Activated naive CD8-positive, alpha-beta T cell treated with anti-CD3 and anti-CD28 coated beads, Interleukin-2, amount 10 ng/mL, durations not matched to agents 7 days and 5 days (primary cell): ENCODE results near the gene HAO1. TPM values are rescaled to one million over a fixed set of nuclear protein-coding genes. Genes with fewer than 3 reads are reported as not detected.
"Not testable (repeated sequence)": the region's sequence is repeated elsewhere in the genome, so short reads cannot be mapped to it uniquely, and the experiment has no call there.

ENCODE experiments used
- ATAC-seq: fragments of 150-1000 bp; cut with Tn5 transposase; one replicate; pipeline ENCODE4 v1.10.0; 2021; ENCODE audit warnings: low read depth, moderate library complexity
- POLR2A ChIA-PET: fragments of 350-600 bp; sonication (Branson Sonifier 250); formaldehyde crosslinking; loops from one replicate; lab custom pipeline; 2021; ENCODE audit warnings: antibody characterized with exemption; lab: Charles Lee
- DNase-seq: peaks from one replicate; pipeline ENCODE4 v3.0.0; 2021
- H3K27ac Mint-ChIP-seq: one replicate; pipeline ENCODE4 v1.8.0; 2022; ENCODE audit warnings: mild to moderate bottlenecking, mixed read lengths
- H3K27me3 Mint-ChIP-seq: one replicate; pipeline ENCODE4 v1.8.0; 2022; ENCODE audit warnings: mild to moderate bottlenecking, moderate library complexity, mixed read lengths
- H3K36me3 Mint-ChIP-seq: one replicate; pipeline ENCODE4 v1.8.0; 2021; ENCODE audit warnings: mild to moderate bottlenecking, mixed read lengths
- H3K4me1 Mint-ChIP-seq: one replicate; pipeline ENCODE4 v1.8.0; 2021; ENCODE audit warnings: mixed read lengths
- H3K4me3 Mint-ChIP-seq: one replicate; pipeline ENCODE4 v1.8.0; 2022; ENCODE audit warnings: mild to moderate bottlenecking, moderate library complexity, mixed read lengths
- H3K9me3 Mint-ChIP-seq: one replicate; pipeline ENCODE4 v1.8.0; 2021; ENCODE audit warnings: mixed read lengths
- total RNA-seq, 2 experiments: library from RNA; stranded (reverse); gene quantifications; one replicate each; pipeline ENCODE4 v1.2.3, GENCODE V29; 2021

The HAO1 gene
- total RNA-seq, 2 experiments from 2014 or later: not detected

DNA sequence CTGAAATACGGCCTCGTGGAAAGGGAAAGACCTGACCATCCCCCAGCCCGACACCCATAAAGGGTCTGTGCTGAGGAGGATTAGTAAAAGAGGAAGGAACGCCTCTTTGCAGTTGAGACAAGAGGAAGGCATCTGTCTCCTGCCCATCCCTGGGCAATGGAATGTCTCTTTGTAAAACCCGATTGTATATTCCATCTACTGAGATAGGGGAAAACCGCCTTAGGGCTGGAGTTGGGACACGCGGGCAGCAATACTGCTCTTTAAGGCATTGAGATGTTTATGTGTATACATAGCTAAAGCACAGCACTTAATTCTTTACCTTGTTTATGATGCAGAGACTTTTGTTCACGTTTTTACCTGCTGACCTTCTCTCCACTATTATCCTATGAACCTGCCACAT lies 16.3 kb upstream of the HAO1 start:
- ATAC-seq, H3K27me3 Mint-ChIP-seq, H3K36me3 Mint-ChIP-seq: not testable (repeated sequence)

DNA sequence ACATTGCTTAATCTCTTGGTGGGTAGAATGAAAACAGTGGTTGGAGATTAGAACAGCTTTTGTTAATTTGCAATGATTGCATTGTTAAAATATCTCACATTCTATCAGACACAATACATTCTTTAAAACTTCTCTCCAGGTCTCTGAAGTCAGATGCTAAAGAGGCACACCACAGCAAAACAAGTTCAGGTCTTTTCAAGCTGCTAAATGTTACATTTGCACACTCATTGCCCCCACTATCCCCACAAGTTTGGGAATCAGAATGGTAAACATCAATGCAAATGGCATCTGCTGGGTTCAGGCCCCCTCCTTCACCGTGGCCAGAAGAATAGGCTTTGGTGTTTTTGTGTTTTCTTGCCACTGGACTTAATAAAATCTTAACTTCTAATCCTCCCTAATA lies 10.1 kb upstream of the HAO1 start:
- DNase-seq: no peak
- no peak overlapping the region for H3K4me3 Mint-ChIP-seq
- no peaks in the 10 kb centered on the region for H3K4me1 Mint-ChIP-seq
- peaks cover 13% of the 10 kb centered on the region for H3K27me3 Mint-ChIP-seq
- no peak for ATAC-seq
- peaks cover 2% of the 10 kb centered on the region for H3K9me3 Mint-ChIP-seq
- H3K27ac Mint-ChIP-seq: no peak overlapping the region
- POLR2A ChIA-PET: no interaction called here
- no peaks in the 10 kb centered on the region for H3K36me3 Mint-ChIP-seq

More for the DNA sequence above, 16.3 kb upstream of the HAO1 start:
- H3K9me3 Mint-ChIP-seq, POLR2A ChIA-PET, H3K4me1 Mint-ChIP-seq, H3K27ac Mint-ChIP-seq, DNase-seq, H3K4me3 Mint-ChIP-seq: not testable (repeated sequence)

DNA sequence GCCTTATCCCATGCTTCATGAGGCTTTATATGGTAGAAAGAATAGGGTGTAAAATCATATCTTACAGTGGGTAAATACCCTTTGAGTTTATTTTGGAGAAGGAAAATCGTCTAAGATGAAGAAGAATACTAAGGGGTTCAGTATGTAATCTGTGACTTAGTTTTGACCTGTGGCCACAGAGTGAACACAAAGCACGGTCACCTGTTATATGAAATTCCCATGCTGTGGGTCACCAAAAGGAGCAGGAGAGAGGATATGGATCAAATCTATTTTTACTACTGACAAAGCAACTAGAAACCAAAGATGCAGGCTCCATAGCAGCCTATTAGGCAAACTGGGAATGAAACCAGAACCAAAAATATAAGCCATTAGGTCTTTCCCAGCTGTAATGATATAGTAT lies 3.6 kb upstream of the HAO1 start:
- no peak for DNase-seq
- POLR2A ChIA-PET: no interaction called here
- H3K4me3 Mint-ChIP-seq: no peak overlapping the region
- H3K9me3 Mint-ChIP-seq: no peaks in the 10 kb centered on the region
- H3K36me3 Mint-ChIP-seq: no peaks in the 10 kb centered on the region
- no peak overlapping the region for H3K27ac Mint-ChIP-seq
- H3K27me3 Mint-ChIP-seq: peaks cover 6% of the 10 kb centered on the region
- ATAC-seq: no peak
- H3K4me1 Mint-ChIP-seq: no peaks in the 10 kb centered on the region

DNA sequence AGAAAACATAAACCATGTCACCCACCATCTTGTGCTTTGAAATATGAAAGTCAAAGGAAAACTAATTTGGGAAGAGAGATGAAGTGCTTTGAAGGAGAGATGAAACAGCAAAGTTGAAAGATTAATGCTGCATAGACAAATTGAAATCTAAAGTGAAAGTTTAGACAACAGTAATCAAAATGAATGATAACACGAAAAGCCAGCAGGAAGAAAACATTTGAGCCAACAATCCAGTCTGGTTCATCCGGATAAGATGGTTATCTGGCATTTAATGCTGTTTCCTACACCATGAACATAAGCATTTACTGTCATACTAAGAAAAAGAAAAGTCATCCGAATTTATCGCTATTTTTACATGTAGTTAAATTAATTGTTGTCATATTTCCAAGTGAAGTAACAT lies 595 bp downstream of the HAO1 start:
- DNase-seq (no peak), ATAC-seq (no peak)
- Mint-ChIP-seq H3K27me3 (peaks cover 6% of the 10 kb centered on the region), H3K9me3 (no peaks in the 10 kb centered on the region), H3K27ac (no peak overlapping the region), H3K36me3 (no peaks in the 10 kb centered on the region), H3K4me1 (no peaks in the 10 kb centered on the region), H3K4me3 (no peak overlapping the region)
- POLR2A ChIA-PET: no interaction called here

DNA sequence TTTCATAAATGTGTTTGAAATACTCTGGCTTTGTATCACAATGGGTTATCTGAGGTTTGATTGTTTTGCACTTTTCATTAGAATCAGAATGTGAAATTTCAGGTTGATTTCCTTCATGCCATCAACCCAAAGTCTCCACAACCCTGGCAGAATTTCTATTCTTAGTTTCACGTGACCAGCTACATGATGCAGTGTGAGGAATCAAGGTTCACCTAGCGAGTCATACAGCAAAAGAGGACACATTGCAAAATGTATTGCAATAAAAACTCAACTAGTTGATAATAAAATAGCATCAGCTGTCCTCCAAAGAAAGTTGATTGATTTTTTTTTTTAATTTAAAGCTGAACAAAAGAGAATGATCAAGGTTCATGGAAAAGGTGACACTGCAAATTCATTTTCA lies 2.2 kb downstream of the HAO1 start:
- Mint-ChIP-seq H3K4me1 (no peaks in the 10 kb centered on the region), H3K27me3 (peaks cover 7% of the 10 kb centered on the region), H3K36me3 (no peaks in the 10 kb centered on the region), H3K9me3 (no peaks in the 10 kb centered on the region), H3K27ac (no peak overlapping the region), H3K4me3 (no peak overlapping the region)
- ATAC-seq (no peak), DNase-seq (no peak)
- POLR2A ChIA-PET: no interaction called here

DNA sequence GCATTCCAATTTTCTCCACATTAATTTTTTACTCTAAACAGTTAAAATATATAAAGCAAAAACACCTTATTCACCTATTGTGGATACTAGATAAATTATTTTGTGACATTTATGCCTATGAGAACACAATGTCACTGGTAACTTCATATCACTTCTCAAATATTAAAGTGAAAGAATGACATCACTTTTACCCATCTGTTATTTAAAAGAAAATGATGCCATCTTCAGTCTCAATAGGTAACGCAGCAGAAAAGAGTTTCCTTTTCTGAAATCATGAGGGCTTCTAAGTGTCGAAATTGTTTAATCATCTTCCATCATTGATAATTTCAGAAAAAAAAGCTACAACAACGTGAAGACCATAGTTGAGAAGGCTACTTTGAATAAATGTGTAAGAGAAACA lies 2.9 kb downstream of the HAO1 start:
- H3K4me3 Mint-ChIP-seq: no peak overlapping the region
- ATAC-seq (no peak), DNase-seq (no peak)
- H3K36me3 Mint-ChIP-seq: no peaks in the 10 kb centered on the region
- peaks cover 10% of the 10 kb centered on the region for H3K27me3 Mint-ChIP-seq
- no peaks in the 10 kb centered on the region for H3K9me3 Mint-ChIP-seq
- POLR2A ChIA-PET: no interaction called here
- H3K27ac Mint-ChIP-seq: no peak overlapping the region
- no peaks in the 10 kb centered on the region for H3K4me1 Mint-ChIP-seq

DNA sequence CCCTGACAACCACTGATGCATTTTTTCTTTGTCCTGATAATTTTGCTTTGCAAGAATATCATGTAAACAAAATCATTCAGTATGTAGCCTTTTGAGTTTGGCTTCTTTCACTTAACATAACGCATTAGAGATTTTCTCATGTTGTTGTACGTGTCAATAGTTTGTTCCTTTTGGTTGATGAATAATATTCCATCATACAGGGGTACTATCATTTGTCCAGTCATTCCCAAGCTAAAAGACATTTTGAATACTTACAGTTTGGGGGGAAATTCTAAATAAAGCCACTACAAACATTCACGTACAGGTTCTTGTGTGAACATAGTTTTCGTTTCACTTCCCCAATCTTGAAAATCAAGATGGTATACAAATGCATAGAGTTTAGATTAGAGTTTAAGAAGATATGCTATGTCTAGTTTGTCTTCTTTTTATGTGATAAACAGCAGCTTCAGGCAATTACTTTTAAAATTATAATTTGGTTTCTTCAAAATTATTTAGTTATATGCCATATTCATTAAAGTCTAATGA lies 5.2 kb downstream of the HAO1 start:
- POLR2A ChIA-PET: no interaction called here
- Mint-ChIP-seq H3K4me1 (no peaks in the 10 kb centered on the region), H3K9me3 (no peaks in the 10 kb centered on the region), H3K36me3 (no peaks in the 10 kb centered on the region), H3K4me3 (no peak overlapping the region), H3K27me3 (peaks cover 14% of the 10 kb centered on the region), H3K27ac (no peak overlapping the region)
- ATAC-seq (no peak), DNase-seq (no peak)

DNA sequence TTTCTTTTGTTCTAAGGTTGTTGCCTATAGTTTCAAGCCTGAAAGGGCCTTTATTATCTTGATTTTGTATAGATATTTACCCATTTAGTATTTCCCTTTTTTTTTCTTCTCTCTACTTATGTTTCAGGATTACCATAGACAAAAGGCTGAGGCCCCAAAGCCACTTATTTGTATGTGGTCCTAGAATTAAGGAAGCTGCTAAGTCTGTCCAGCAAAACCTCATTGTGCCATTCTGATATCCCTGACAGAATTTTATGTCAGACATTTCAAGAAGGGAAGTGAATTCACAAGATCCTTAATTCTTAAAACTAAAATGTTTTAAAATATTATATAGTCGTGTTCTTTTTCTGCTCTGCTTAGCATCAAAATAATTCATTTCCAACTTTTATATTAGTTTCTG lies 6.9 kb downstream of the HAO1 start:
- Mint-ChIP-seq H3K4me1 (no peaks in the 10 kb centered on the region), H3K27ac (no peak overlapping the region), H3K27me3 (peaks cover 14% of the 10 kb centered on the region), H3K36me3 (no peaks in the 10 kb centered on the region), H3K4me3 (no peak overlapping the region), H3K9me3 (no peaks in the 10 kb centered on the region)
- DNase-seq (no peak), ATAC-seq (no peak)
- POLR2A ChIA-PET: no interaction called here

DNA sequence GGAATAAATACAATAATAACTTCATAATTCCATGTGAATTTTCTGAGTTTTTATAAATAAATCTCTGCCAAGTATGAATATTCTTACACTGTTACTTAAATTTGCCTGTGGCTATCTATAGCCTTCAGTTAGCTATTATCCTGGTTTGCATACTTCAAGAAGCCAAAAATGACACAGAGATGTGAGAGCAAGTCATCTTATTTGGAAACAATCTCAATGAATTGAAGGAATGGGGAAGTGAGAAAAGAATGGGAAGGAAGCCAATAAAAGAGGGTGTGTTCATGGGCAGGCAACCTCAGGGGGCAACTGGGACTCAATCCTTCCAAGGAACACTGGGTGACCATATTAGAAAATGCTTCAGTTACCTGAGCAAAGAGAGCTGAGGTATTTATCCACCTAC lies 9.9 kb downstream of the HAO1 start:
- Mint-ChIP-seq H3K9me3 (no peaks in the 10 kb centered on the region), H3K4me1 (no peaks in the 10 kb centered on the region), H3K27ac (no peak overlapping the region), H3K36me3 (no peaks in the 10 kb centered on the region), H3K27me3 (peaks cover 12% of the 10 kb centered on the region), H3K4me3 (no peak overlapping the region)
- POLR2A ChIA-PET: no interaction called here
- ATAC-seq (no peak), DNase-seq (no peak)

DNA sequence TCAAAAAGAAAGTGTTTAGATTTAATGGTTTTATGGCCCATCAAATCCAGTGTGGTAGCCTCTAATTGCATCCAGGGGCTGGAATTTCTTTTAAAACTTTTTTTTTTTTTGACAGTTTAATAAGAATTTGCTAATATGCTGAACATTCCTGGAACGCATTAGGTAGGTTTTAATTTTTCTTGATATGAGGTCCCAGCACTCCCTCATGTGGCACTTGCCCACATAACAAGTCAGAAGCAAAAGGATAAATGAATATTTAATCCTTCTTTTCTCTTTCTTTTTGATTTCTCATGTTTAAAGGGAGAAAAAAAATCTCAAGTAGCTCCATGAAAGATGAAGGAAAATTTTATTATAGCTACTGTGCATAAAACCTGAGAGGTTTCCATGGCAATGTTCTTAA lies 13.5 kb downstream of the HAO1 start:
- no peak for DNase-seq
- no peak overlapping the region for H3K4me3 Mint-ChIP-seq
- no peaks in the 10 kb centered on the region for H3K27me3 Mint-ChIP-seq
- POLR2A ChIA-PET: no interaction called here
- H3K27ac Mint-ChIP-seq: no peak overlapping the region
- H3K36me3 Mint-ChIP-seq: no peaks in the 10 kb centered on the region
- ATAC-seq: no peak
- no peaks in the 10 kb centered on the region for H3K9me3 Mint-ChIP-seq
- no peaks in the 10 kb centered on the region for H3K4me1 Mint-ChIP-seq

DNA sequence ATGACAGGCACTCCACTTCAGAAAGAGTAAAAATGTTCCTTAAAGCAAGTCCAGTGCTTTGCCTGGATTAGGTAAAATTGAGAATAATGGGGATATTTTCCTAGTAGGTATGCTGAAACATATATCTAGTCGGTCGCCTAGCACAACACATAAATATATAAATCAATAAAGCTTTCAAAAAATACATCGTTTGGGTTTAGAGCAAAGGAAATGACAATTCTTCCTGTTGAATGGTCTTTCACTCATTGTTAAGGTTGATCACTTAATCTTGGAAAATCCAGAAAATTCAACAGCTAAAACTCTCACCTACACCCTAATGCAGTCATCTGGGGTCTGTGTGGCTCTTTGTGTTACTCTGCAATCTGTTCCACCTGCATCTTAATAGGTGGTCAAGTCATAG lies 13.9 kb downstream of the HAO1 start:
- POLR2A ChIA-PET: no interaction called here

DNA sequence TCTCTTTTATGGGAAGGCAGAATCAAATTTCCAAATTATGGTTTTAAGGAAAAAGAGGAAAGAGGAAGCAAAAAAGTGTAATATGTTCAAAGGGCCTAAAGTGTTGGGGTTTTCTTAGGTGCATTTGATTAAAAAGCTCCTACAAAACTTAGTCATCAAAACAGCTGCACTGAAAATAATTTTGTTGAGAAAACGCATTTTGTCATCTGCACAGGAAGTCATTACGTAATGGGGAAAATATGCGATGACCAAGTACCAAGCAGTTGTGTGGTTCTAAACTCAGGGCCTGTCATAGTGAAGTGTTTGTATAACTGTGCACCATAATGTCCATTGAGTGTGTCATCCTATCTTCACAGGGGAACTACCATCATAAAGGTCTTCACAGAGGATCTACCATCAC lies 15.6 kb downstream of the HAO1 start:
- Mint-ChIP-seq H3K4me3 (no peak overlapping the region), H3K4me1 (no peaks in the 10 kb centered on the region), H3K27ac (no peak overlapping the region), H3K9me3 (no peaks in the 10 kb centered on the region), H3K36me3 (no peaks in the 10 kb centered on the region), H3K27me3 (no peaks in the 10 kb centered on the region)
- POLR2A ChIA-PET: no interaction called here
- DNase-seq (no peak), ATAC-seq (no peak)

More for the DNA sequence above, 13.9 kb downstream of the HAO1 start:
- Mint-ChIP-seq H3K27me3 (no peaks in the 10 kb centered on the region), H3K36me3 (no peaks in the 10 kb centered on the region), H3K4me3 (no peak overlapping the region), H3K27ac (no peak overlapping the region), H3K4me1 (no peaks in the 10 kb centered on the region), H3K9me3 (no peaks in the 10 kb centered on the region)
- ATAC-seq (no peak), DNase-seq (no peak)

DNA sequence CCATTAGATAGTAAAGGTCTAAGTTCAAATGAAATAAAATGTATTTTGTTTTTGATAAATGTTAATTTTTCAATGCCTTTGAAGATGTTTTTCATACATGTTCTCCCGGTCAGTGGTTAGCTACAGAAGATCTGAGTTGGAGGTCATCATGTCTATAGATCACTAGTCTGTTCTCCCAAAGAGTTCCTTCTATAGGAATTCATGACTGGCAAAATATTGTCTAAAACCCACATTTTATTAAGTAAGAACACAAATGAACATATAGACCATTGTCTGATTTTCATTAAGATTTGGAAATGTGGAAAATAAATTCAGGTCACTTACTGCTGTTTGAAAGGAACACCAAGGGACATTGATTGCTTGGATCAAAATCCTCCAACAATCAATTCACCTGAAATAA lies 23.6 kb downstream of the HAO1 start:
- Mint-ChIP-seq H3K27ac (no peak overlapping the region), H3K27me3 (no peaks in the 10 kb centered on the region), H3K36me3 (no peaks in the 10 kb centered on the region), H3K4me3 (no peak overlapping the region), H3K4me1 (no peaks in the 10 kb centered on the region), H3K9me3 (no peaks in the 10 kb centered on the region)
- ATAC-seq (no peak), DNase-seq (no peak)
- POLR2A ChIA-PET: no interaction called here

DNA sequence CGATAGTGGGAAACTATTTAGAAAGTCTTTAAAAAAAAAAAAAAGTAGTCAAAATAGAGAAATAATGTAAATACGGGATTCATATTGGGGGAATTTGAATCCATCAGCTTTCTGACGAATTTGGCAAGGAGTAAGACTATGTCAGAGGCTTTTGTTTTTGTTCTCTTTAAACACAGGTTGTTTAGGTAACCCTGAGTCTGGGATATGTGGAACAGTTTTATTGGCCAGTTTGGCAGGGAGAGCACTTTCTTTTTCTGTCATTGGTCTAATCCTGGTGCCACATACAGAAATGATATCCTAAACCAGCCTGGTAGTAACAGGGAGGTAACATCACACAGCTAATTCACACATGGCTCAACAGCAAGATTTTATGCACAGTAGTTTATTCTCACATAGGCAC lies 27.7 kb downstream of the HAO1 start:
- H3K27ac Mint-ChIP-seq: no peak overlapping the region
- POLR2A ChIA-PET: no interaction called here
- no peaks in the 10 kb centered on the region for H3K36me3 Mint-ChIP-seq
- DNase-seq: no peak
- H3K4me1 Mint-ChIP-seq: no peaks in the 10 kb centered on the region
- no peaks in the 10 kb centered on the region for H3K27me3 Mint-ChIP-seq
- no peak for ATAC-seq
- H3K9me3 Mint-ChIP-seq: no peaks in the 10 kb centered on the region
- no peak overlapping the region for H3K4me3 Mint-ChIP-seq
